GM15510 (cell line): ENCODE results near the gene DUS3L.

ENCODE experiments used
- POLR2A ChIP-seq: IDR thresholded peaks from 3 replicates; pipeline ENCODE4 v1.6.1; 2011; ENCODE audit warnings: borderline replicate concordance; ENCODE audit not compliant: insufficient read length; ENCODE audit errors: extremely low read depth

The DUS3L gene

DNA sequence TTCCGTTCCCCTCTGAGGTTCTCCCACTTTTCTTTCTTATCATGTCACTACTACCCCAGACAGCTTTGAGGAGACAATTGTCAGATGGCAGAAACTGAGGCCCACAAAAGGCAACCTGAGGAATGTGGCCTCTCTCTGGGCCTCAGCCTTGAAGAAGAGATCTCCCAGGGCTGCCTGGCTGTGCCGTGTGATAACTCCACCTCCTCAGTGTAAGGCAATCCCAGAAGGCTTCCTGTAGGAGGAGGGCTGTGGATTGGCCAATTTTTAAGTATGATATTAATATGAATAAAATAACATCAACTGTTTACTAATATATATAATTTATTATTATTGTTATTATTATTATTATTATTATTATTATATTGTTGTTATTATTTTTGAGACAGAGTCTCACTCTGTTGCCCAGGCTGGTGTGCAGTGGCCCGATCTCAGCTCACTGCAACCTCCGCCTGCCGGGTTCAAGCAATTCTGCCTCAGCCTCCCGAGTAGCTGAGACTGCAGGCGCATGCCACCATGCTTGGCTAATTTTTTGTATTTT lies 4.5 kb upstream of the DUS3L start:
- TF ChIP-seq POLR2A: no peak

DNA sequence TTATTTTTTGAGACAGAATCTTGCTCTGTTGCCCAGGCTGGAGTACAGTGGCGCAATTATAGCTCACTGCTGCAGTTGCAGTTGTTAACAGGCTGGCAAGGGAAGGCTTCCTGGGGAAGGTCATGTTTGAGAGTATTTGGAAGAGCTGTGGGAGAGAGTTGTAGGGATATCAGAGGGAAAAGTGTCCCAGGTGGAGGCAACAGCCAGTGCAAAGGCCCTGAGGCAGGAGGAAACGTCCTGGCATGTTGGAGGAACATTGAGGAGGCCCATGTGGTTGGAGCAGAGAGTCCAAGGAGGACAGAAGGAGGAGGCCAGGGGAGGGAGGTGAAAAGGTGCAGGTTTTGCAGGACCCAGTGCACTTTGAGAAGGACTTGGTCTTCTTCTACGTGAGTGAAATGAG lies 2.2 kb upstream of the DUS3L start:
- TF ChIP-seq POLR2A: no peak

DNA sequence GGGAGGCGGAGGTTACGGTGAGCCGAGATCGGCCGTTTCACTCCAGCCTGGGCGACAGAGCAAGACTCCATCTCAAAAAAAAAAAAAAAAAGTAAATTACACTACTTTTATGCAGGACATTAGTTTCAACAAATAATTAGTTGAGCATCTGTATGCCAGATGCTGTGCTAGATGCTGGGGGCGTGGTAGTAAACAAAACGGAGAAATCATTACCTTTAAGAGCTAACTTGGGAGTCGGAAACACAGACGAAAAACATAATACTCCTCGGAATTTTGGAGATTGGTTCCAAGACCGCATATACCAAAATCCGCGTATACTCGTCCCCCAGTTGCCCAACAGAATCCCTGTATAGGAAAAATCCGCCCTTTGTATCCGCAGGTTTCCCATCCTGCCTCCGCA lies 1.3 kb upstream of the DUS3L start:
- TF ChIP-seq POLR2A: no peak

DNA sequence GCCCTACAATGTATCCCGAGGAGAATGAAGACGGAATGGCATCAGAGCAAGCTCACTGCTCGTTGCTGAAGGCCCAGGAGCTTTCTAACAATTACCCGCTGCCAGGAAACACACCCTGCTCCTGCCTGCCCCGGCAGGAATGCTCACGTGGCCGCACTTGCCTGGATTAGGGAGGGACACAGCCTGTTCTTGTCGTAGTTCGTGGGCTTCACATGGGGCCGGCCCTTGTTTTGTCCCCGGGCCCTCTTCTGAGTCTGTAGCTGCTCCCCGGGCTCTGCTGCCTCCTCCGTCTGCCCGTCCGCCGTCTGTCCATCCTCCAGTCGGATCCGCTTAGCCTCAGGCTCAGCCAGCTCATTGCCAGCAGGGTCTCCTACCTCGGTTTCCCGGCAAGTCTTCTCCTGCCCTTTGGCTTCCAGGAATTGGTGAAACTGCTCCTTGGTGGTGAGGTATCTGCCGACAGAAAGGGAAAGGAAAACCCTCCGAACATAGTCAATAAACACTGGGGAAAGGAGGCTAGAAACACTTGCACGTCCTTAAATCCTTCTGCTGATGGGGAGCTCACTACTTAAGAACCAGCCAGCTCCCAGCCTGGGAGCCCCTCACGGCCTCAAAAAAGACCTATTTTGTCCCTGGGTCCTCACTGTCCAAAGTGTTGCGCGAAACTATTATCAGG lies 941 bp downstream of the DUS3L start:
- TF ChIP-seq POLR2A: no peak

DNA sequence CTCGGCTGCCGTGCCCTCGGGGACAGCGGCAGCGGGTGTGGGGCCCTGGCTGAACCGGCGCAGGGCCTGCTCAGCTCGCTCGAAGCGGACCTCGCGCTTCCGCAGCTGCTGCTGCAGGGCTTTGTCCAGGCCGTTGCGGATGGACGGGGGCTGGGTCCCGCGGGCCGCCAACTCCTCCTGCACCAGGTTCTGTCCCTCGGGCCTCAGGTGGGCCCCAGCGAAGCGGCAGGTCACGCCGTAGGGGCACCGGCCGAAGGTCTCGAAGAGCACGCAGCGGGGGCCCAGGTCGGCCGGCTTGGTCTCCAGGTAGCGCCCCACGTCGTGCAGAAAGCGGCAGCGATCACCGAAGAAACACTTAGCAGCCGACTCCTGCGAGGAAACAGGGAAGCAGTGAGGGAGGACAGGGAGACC lies 1.6 kb downstream of the DUS3L start:
- no peak for TF ChIP-seq POLR2A

DNA sequence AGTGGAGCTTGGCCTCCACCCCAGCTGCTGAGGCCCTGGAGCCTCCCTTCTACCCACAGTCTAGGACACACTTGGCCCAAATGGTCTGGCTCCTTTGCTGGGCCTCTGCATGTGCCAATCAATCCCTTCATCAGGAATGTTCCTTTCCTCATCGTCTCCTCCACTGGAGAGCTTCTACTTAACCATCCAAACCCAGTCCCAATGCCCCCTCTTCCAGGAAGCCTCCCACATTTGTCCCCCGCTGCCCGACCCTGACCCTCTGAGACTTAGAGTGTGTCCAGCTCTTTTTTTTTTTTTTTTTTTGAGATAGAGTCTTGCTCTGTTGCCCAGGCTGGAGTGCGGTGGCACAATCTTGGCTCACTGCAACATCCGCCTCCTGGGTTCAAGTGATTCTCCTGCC lies 2.5 kb downstream of the DUS3L start:
- no peak for TF ChIP-seq POLR2A

DNA sequence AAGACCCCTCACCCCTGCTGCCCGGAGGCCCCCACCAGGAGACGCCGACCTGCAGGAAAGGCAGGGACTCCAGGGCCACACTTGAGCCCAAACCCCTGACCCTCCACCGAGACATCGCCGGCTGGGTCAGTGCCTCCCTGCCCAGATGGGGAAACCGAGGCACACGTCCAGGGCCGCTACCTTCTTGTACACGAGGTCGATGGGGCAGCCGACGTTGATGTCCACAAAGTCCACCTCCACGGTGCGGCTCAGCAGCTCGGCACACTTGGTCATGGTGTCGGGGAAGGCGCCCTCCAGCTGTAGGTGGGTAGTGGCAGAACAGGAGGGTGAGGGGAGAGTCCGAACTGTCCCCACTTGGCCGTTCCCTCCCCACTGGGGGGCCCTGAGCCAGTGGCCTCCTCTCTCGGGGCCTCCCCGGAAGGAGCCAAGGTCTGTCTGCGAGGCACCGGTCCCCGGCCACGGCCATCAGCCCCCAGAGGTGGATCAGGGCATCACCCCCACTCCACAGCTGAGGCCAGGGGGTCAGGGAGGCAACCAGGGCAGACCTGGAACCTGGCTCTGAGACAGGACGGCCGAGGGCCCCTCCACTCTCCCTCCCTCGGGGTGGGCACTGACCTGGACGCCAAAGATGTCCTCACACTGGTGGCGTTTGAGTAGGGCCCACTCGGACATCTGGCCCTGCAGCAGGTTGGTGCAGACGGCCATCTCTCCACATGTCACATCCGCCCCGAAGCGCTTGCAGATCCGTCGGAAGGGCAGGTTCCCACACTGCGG lies 3.4 kb downstream of the DUS3L start:
- TF ChIP-seq POLR2A: no peak

DNA sequence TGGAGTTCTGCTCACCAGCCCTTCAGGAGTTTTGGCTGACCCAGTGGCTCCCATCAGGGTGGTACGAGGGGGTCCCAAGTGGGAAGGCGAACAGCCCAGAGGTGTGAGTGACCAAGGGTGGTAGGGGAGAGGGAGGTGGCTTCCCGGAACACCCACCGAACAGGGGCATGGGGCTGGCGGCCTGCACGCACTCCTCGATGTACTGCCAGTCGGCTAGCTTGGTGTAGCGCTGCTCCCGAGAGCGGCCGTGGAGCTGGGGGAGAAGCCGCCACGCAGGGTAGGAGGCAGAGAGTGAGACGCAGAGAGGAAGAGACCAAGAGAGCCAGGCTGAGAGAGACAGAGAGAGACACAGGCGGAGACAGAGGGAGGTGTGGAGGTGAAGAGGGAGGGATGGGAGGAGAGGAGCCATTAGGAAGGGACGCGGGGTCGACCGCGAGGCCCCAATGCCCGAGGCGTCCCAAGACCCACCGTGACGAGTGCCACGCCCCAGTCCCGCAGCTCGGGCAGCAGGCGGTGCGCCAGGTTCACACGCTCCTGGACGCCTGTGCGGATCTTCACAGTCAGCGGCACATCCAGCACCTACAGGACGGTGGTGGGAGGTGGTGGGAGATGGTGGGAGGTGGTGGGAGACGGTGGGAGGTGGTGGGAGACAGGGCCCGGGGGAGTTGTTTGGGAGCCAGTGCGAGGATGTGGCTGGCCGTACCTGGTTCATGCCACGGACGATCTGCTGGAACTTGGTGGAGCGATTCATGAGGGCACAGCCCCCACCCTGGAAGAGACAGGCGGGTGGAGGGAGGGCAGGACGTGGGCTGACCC lies 4.2 kb downstream of the DUS3L start:
- no peak for TF ChIP-seq POLR2A

DNA sequence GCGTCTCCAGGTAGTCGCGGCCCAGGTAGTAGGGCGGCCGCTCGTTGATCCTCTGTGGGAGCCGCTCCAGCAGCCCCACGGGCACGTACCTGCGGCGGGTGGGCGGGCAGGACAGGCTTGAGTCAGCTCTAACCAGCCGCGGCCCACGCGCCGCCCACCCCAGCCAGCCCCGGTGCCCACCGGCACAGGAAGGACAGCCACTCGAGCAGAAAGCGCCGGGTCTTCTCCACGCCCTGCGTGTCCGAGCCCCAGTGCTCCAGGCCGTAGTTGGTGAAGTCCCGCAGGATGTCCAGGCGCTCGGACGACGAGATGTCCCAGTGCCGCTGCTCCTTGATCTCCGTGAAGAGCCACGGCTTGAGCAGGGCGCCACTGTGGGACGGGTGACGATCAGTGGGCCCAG lies 5.5 kb downstream of the DUS3L start:
- no peak for TF ChIP-seq POLR2A

DNA sequence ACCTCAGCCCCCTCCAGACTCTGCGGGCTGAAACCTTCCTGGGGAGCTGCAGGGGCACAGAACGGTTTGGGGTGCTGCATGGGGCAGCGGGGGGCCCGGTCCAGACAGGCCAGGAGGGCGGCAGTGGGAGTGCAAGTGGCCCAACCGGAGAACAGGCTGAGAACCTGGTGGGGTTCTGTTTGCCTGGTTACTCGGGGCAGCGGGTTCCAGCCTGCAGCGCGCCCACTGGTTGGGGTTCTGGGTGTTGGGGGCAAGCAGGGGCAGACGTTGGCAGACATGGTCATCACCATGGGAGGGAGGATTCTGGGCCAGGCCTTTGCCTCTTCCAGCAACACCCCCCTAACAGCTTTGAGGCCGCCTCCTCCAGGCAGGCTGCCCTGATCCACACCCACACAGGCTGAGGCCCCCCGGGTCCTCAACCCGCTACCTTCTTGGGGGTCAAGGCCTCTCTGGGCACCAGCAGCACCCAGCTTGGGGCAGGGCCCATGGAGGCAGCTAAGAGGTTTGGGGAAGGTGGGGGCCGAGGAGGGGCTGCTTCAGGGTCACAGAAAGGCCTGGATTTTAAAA lies 6.3 kb downstream of the DUS3L start, which contains the start of gene PRR22:
Gene PRR22, minus strand, starts transcription at position 166 of the 567 bp plus-strand sequence. Its CDS starts 86 bp downstream, at position 80.
- TF ChIP-seq POLR2A: no peak

DNA sequence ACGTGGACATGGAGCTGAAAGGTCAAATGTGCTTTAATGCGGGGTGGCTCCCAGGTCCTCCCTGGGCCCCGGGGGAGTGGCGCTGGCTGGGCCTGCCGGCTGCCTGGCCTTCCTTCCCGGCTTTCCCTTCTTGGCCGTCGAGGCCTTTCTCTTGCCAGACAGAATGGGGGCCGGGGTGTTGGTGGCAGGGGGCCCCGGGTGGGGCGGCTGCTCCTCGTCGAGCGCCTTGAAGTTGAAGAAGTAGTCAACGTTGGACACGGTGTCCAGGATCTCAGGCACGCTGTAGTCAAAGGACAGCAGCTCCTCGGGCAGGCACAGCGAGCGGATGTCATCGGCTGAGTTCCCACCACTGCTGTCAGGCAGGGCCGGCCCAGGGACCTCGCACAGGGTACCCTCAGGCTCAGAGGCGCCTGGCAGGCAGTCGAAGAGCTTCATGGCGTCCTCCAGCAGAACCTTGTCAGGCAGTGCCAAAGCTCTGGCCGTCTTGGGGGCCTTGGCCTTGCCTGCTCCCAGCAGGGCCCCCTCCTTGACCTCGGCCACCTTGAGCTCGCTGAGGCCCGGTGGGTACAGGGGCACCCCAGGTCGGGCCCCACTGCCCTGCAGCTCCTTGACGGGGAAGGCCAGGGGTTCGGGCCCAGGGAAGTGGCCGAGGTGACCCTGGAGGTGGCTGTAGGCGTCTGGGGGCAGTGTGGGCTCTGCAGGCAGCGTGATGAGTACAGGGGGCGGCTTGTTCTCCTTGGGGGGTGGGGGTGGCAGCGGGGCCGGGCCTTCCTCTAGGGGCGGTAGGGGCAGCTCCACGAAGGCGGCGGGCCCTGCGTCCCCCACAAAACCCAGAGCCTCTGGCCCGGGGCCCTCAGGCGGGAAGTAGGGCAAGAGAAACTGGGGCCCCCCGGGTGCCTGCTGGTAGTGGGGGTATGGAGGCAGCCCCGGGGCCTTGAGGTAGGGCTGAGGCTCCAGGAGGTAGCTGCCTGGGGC lies 7.7 kb downstream of the DUS3L start:
- no peak for TF ChIP-seq POLR2A

DNA sequence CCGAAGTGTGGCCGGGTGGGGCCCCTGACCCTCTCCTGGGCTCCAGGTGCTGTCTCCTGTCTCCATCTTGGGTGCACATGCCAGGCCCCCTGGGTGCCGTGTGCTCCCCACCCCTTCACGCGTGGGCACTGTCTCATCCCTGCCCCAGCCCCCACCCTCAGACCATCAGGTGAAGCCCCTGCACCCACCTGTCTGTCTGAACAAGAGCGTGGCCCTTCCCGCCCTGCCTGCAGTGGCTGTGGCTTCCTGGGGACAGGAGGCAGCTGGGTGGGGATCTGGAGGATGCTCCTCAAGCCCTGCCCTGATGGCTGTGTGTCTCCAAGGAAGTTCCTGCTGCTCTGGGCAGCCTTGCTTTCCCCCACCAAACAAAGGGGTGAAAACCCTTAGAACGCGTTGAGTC lies 8.6 kb downstream of the DUS3L start:
- TF ChIP-seq POLR2A: no peak

DNA sequence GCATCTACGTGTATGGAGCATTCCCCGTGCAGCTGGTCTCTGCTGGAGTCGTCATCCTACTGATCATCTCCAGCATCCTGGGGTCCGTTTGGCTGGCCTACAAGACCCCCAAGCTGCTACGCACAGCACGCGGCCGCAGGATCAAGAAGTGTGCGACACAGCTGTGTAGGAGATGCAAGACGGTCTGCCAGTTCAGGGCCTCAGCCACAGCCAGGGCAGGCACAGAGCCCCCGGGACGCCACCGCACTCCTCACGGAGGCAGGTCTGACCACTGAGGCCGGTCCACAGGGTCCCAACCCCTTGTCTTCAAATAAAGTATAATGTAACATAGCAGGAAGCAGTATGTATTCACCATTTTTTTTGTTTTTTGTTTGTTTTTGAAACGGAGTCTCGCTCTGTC lies 12.6 kb downstream of the DUS3L start:
- no peak for TF ChIP-seq POLR2A
